ENCODE results near the gene SCG3. TPM values are rescaled to one million over a fixed set of nuclear protein-coding genes. Genes with fewer than 3 reads are reported as not detected.

Gene SCG3
- total and polyA plus RNA-seq, 2 of the 13 experiments (the other 11 are each of a cell fraction or from before 2014, with no cell fraction given): not detected

- 0 out of 2 replicates have a peak, but pooled peaks have one; percentile 67 for TF ChIP-seq ZNF704 (CRISPR knock-in tag; IDR thresholded peaks at IDR 0.05; ENCODE audit: borderline replicate concordance)
- 0 out of 2 replicates have a peak, but pooled peaks have one; percentile 72 for TF ChIP-seq ZNF451 (CRISPR knock-in tag; IDR thresholded peaks at IDR 0.05)
- TF ChIP-seq ZFP36L2 (CRISPR knock-in tag; IDR thresholded peaks at IDR 0.05): 0 out of 2 replicates have a peak, but pooled peaks have one; percentile 77
- no peak for TF ChIP-seq SKI (IDR thresholded peaks at IDR 0.05; ENCODE audit: partially characterized antibody)
- peak; percentile 37; the same call in 1 of the 2 replicates for TF ChIP-seq FOXA3 (CRISPR knock-in tag; IDR thresholded peaks at IDR 0.05)
- no peak for TF ChIP-seq ZKSCAN1 (IDR thresholded peaks at IDR 0.05; ENCODE audit: low read length)
- peak; percentile 70; the same call in 1 of the 2 replicates for TF ChIP-seq ZNF768 (CRISPR knock-in tag; IDR thresholded peaks at IDR 0.05)
- TF ChIP-seq CSRNP2 (CRISPR knock-in tag; conservative IDR thresholded peaks at IDR 0.05; ENCODE audit: low read depth): no peak
- TF ChIP-seq IRF2 (CRISPR knock-in tag; IDR thresholded peaks at IDR 0.05): 0 out of 2 replicates have a peak, but pooled peaks have one; percentile 63
- no peak for TF ChIP-seq FOXC1 (CRISPR knock-in tag; IDR thresholded peaks at IDR 0.05; ENCODE audit: borderline replicate concordance)
- peak; percentile 86 for TF ChIP-seq ZSCAN12 (CRISPR knock-in tag; IDR thresholded peaks at IDR 0.05)
- TF ChIP-seq SPEN (CRISPR knock-in tag; IDR thresholded peaks at IDR 0.05; ENCODE audit: low read depth): peak; percentile 33; the same call in 1 of the 2 replicates
- TF ChIP-seq ZNF142 (CRISPR knock-in tag; IDR thresholded peaks at IDR 0.05): 0 out of 2 replicates have a peak, but pooled peaks have one; percentile 59
- TF ChIP-seq ZNF232 (CRISPR knock-in tag; IDR thresholded peaks at IDR 0.05; ENCODE audit: borderline replicate concordance): peak; percentile 96
- TF ChIP-seq SALL1 (CRISPR knock-in tag; IDR thresholded peaks at IDR 0.05): peak; percentile 87
- TF ChIP-seq ZNF3 (CRISPR knock-in tag; IDR thresholded peaks at IDR 0.05): no peak
- no peak for TF ChIP-seq UBTF (CRISPR knock-in tag; IDR thresholded peaks at IDR 0.05)
- TF ChIP-seq GABPB1 (CRISPR knock-in tag; IDR thresholded peaks at IDR 0.05): peak; percentile 64
- TF ChIP-seq ZNF510 (CRISPR knock-in tag; IDR thresholded peaks at IDR 0.05; ENCODE audit: low read depth): no peak
Observed at GRCh38 chr15:51681303-51681963, at the start of gene SCG3 (continued).
